Large intestine (tissue), 3 donors: ENCODE results near the gene HIF1A. TPM values are rescaled to one million over a fixed set of nuclear protein-coding genes. Genes with fewer than 3 reads are reported as not detected.

Source experiments
- DNase-seq, 2 donors: peaks; one replicate each; pipeline versions ENCODE4 v3.0.0 to v3.0.0-alpha.2; 2013
- H3K27ac ChIP-seq: one replicate; pipeline ENCODE4 v1.5.1; 2013; ENCODE audit warnings: low read length
- H3K27me3 ChIP-seq: 2 replicates; pipeline ENCODE4 v1.6.1; 2013; ENCODE audit warnings: low read length; ENCODE audit not compliant: control insufficient read depth, insufficient read depth
- H3K36me3 ChIP-seq: 2 replicates; pipeline ENCODE4 v1.6.1; 2013; ENCODE audit warnings: low read length; ENCODE audit not compliant: control insufficient read depth, insufficient read depth
- H3K4me1 ChIP-seq: one replicate; pipeline ENCODE4 v1.6.1; 2013; ENCODE audit warnings: low read length; ENCODE audit not compliant: control insufficient read depth, insufficient read depth
- H3K4me3 ChIP-seq: one replicate; pipeline ENCODE4 v1.5.1; 2013; ENCODE audit warnings: low read length
- H3K9me3 ChIP-seq: one replicate; pipeline ENCODE4 v1.6.1; 2013; ENCODE audit warnings: mild to moderate bottlenecking, low read depth, low read length, moderate library complexity; ENCODE audit not compliant: control insufficient read depth
- WGBS: methylation state at CpG from one replicate; pipeline ENCODE4 v1.1.5; 2013; ENCODE audit warnings: low lambda C conversion rate; ENCODE audit not compliant: insufficient coverage; 5-methylcytosine and 5-hydroxymethylcytosine counted together
- polyA plus RNA-seq: library from polyadenylated mRNA; unstranded; fragments of 120-200 nt; gene quantifications from one replicate; pipeline ENCODE4 v1.2.1, GENCODE V29; 2013

Gene HIF1A
- polyA plus RNA-seq, 1 donor, result 56.7 TPM

DNA sequence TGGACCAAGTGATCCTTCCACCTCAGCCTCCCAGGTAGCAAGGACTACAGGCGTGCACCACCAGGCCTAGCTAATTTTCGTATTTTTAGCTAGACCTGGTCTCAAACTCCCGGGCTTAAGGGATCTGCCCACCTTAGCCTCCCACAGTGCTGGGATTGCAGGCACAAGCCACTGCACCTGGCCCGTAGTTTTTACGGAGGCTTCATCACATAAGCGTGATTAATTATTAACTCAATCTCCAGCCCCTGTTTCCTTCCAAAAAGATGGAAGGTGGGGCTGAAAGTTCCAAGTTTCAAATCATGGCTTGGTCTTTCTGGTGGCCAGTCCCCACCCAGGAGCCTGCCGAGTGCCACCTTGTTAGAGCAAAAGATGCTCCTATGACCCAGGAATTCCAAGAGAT lies 22.5 kb upstream of the HIF1A start:
- H3K4me1 ChIP-seq, result no peaks in the 10 kb centered on the region
- H3K4me3 ChIP-seq, result no peak overlapping the region
- H3K9me3 ChIP-seq, result no peaks in the 10 kb centered on the region
- H3K36me3 ChIP-seq, result no peaks in the 10 kb centered on the region
- no peak overlapping the region for H3K27ac ChIP-seq
- no peak for DNase-seq
- H3K27me3 ChIP-seq, result peaks cover 3% of the 10 kb centered on the region
- WGBS, result no CpG with 5 or more reads among the region's 7 CpGs

GRCh38 chr14:61673305-61673704 lies 22.0 kb upstream of the HIF1A start:
- 80% methylated on average over 2 of the region's 5 CpGs for WGBS
- H3K36me3 ChIP-seq, result no peaks in the 10 kb centered on the region
- no peak for DNase-seq

DNA sequence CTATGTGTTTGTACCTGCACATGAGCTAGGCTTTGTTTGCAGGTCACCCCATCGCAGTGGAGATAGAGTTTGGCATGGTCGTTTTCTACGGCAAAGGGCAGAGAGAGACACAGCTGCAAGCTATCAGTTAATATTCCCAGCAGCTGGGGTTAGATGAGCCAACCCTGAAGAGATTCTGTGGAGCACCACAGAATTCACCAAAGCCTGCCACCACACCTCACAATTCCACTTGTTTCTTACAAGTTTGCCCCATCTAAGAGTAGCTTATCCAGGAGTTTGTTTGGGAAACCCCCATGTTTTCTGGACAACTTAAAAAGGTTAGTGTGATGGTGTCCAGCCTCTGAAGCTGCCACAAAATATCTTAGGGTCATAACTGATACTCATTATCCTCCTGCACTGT lies 20.0 kb upstream of the HIF1A start:
- Histone ChIP-seq H3K27me3 (peaks cover 3% of the 10 kb centered on the region), H3K4me1 (no peaks in the 10 kb centered on the region), H3K4me3 (no peak overlapping the region), H3K9me3 (no peaks in the 10 kb centered on the region), H3K36me3 (no peaks in the 10 kb centered on the region), H3K27ac (no peak overlapping the region)
- WGBS, result 92% methylated on average over 2 of the region's 3 CpGs
- DNase-seq, result no peak

More at GRCh38 chr14:61673305-61673704, 22.0 kb upstream of the HIF1A start:
- no peak overlapping the region for H3K27ac ChIP-seq
- H3K4me1 ChIP-seq, result no peaks in the 10 kb centered on the region
- no peak overlapping the region for H3K4me3 ChIP-seq
- no peaks in the 10 kb centered on the region for H3K9me3 ChIP-seq
- H3K27me3 ChIP-seq, result peaks cover 3% of the 10 kb centered on the region

- Histone ChIP-seq H3K4me3 (no peak overlapping the region), H3K36me3 (no peaks in the 10 kb centered on the region), H3K27me3 (peaks cover 3% of the 10 kb centered on the region), H3K9me3 (no peaks in the 10 kb centered on the region), H3K27ac (no peak overlapping the region), H3K4me1 (no peaks in the 10 kb centered on the region)
- DNase-seq, result no peak
These were observed 17.8 kb upstream of the HIF1A start for GRCh38 chr14:61677479-61677878.

GRCh38 chr14:61678975-61679374 lies 16.3 kb upstream of the HIF1A start:
- H3K9me3 ChIP-seq, result no peaks in the 10 kb centered on the region
- no peak for DNase-seq
- no peaks in the 10 kb centered on the region for H3K27me3 ChIP-seq
- no peak overlapping the region for H3K4me3 ChIP-seq
- no peaks in the 10 kb centered on the region for H3K36me3 ChIP-seq
- no CpG with 5 or more reads among the region's 2 CpGs for WGBS
- H3K4me1 ChIP-seq, result no peaks in the 10 kb centered on the region
- no peak overlapping the region for H3K27ac ChIP-seq

- Histone ChIP-seq H3K4me1 (no peaks in the 10 kb centered on the region), H3K27ac (no peak overlapping the region), H3K36me3 (no peaks in the 10 kb centered on the region), H3K4me3 (no peak overlapping the region), H3K27me3 (no peaks in the 10 kb centered on the region), H3K9me3 (no peaks in the 10 kb centered on the region)
- DNase-seq, result no peak
- no CpG with 5 or more reads among the region's 6 CpGs for WGBS
These were observed 13.9 kb upstream of the HIF1A start for GRCh38 chr14:61681413-61681812.

DNA sequence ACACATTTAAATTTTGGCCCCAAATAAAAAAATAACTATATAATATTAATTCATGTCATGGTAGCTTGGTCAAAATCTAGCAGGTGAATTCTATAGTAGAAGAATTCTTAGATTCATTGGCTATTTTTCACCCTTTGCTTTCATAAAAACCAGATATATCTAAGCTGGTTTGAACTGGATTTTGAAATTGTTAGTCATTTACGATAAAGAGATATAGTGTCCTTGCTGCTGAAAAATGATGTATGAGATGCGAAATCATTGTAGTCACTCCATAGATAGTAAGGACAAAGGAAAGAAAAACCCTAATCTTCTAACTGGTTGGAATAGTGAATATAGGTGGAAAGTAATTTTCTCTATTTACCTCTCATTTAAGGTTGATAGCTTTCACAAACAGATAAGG lies 12.2 kb upstream of the HIF1A start:
- WGBS, result 80% methylated on average over 2 of the region's 2 CpGs
- Histone ChIP-seq H3K4me1 (no peaks in the 10 kb centered on the region), H3K27ac (no peak overlapping the region), H3K36me3 (no peaks in the 10 kb centered on the region), H3K9me3 (no peaks in the 10 kb centered on the region), H3K4me3 (no peak overlapping the region), H3K27me3 (no peaks in the 10 kb centered on the region)
- no peak for DNase-seq

DNA sequence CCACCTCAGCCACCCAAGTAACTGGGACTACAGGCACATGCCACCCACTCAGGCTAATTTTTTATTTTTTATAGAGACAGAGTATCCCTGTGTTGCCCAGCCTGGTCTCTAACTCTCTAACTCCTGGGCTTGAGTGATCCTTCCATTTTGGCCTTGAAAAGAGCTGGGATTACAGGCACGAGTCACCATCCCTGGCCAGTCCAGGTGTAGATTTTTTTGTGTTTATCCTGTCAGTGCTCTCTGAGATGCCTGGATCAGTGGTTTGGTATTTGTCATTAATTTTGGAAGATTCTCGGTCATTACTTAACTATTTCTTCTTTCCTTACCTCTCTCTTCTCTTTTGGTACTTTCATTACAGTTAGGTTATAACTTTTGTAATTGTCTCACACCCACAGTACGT lies 5.3 kb upstream of the HIF1A start:
- DNase-seq, result no peak
- H3K27ac ChIP-seq, result no peak overlapping the region
- no peaks in the 10 kb centered on the region for H3K4me1 ChIP-seq
- no peaks in the 10 kb centered on the region for H3K27me3 ChIP-seq
- no peaks in the 10 kb centered on the region for H3K36me3 ChIP-seq
- no peak overlapping the region for H3K4me3 ChIP-seq
- 93% methylated on average over 2 of the region's 3 CpGs for WGBS
- peaks cover 4% of the 10 kb centered on the region for H3K9me3 ChIP-seq

DNA sequence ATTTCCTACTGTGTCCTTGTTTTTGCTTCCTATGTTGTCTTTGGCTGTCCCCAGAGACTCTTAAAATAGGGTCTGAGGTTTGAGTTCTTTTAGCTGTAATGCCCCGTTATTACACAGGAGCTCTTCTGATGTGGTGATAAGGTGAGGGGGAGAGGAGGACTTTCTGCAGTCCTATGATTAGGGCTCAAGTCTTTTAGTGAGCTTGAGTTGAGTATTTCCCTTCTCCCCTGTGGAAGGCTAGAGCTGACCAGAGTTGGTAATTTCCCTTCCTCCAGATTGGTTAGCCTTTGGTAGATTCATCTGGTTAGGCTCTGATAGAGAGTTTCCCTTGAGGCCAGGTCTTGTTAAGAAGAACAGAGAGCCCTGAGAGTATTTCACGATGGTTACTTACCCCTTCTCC lies 4.3 kb upstream of the HIF1A start:
- WGBS, result no CpG with 5 or more reads among the region's 2 CpGs
- Histone ChIP-seq H3K36me3 (no peaks in the 10 kb centered on the region), H3K27me3 (no peaks in the 10 kb centered on the region), H3K9me3 (peaks cover 4% of the 10 kb centered on the region), H3K4me3 (no peak overlapping the region), H3K27ac (no peak overlapping the region), H3K4me1 (no peaks in the 10 kb centered on the region)
- no peak for DNase-seq

DNA sequence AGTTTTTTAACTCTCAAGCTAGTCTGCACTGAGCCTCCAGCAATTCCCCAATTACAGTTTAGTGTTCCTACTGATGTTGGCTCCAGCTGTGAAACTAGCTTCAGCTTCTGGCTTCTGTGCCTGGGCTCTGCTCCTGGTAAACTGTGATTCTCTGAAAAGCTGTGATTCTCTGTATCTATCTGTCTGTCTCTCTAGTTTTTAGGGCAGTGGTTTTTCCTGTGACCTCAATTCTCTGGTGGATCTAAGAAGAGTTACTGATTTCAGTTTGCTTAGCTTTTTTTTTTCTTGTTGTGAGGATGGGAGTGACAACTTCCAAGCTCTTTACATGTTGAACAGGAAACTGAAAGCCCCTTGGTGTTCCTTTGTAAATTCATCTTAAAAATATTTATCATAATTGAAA lies 3.8 kb upstream of the HIF1A start:
- Histone ChIP-seq H3K4me1 (no peaks in the 10 kb centered on the region), H3K4me3 (no peak overlapping the region), H3K9me3 (peaks cover 4% of the 10 kb centered on the region), H3K36me3 (no peaks in the 10 kb centered on the region), H3K27ac (no peak overlapping the region), H3K27me3 (no peaks in the 10 kb centered on the region)
- DNase-seq, result no peak

GRCh38 chr14:61694039-61694438 lies 1.3 kb upstream of the HIF1A start:
- Histone ChIP-seq H3K36me3 (no peaks in the 10 kb centered on the region), H3K4me1 (peaks cover 2% of the 10 kb centered on the region), H3K9me3 (peaks cover 4% of the 10 kb centered on the region), H3K4me3 (no peak overlapping the region), H3K27me3 (no peaks in the 10 kb centered on the region), H3K27ac (no peak overlapping the region)
- no peak for DNase-seq
- WGBS, result no CpG with 5 or more reads among the region's 6 CpGs
